Activated CD8-positive, alpha-beta T cell treated with anti-CD3 and anti-CD28 coated beads for 36 hours (primary cell): ENCODE measurements around the gene FBN3. TPM values are rescaled to one million over a fixed set of nuclear protein-coding genes. Genes with fewer than 3 reads are reported as not detected.
"Not testable (repeated sequence)": the region's sequence is repeated elsewhere in the genome, so short reads cannot be mapped to it uniquely, and the experiment has no call there.

Experiments used
- ATAC-seq: fragments of 200-7000 bp; cut with Tn5 transposase; one replicate; pipeline ENCODE4 v1.10.0; 2021; ENCODE audit warnings: mild to moderate bottlenecking, moderate library complexity
- CTCF ChIA-PET: fragments of 350-600 bp; sonication (Branson Sonifier 250); formaldehyde crosslinking; loops from one replicate; lab custom pipeline; 2021; ENCODE audit warnings: antibody characterized with exemption; lab: Charles Lee
- POLR2A ChIA-PET: fragments of 350-600 bp; sonication (Branson Sonifier 250); formaldehyde crosslinking; loops from one replicate; lab custom pipeline; 2021; ENCODE audit warnings: antibody characterized with exemption; lab: Charles Lee
- DNase-seq: peaks from one replicate; pipeline ENCODE4 v3.0.0-alpha.2; 2020
- H3K27ac Mint-ChIP-seq: one replicate; pipeline ENCODE4 v1.8.0; 2021; ENCODE audit warnings: mild to moderate bottlenecking, mixed read lengths
- H3K27me3 Mint-ChIP-seq: one replicate; pipeline ENCODE4 v1.8.0; 2021; ENCODE audit warnings: mixed read lengths
- H3K36me3 Mint-ChIP-seq: one replicate; pipeline ENCODE4 v1.8.0; 2021; ENCODE audit warnings: low read depth, mixed read lengths
- H3K4me1 Mint-ChIP-seq: one replicate; pipeline ENCODE4 v1.8.0; 2021; ENCODE audit warnings: low read depth, mixed read lengths
- H3K4me3 Mint-ChIP-seq: one replicate; pipeline ENCODE4 v1.8.0; 2021; ENCODE audit warnings: mild to moderate bottlenecking, moderate library complexity, mixed read lengths
- H3K9me3 Mint-ChIP-seq: one replicate; pipeline ENCODE4 v1.8.0; 2021; ENCODE audit warnings: mixed read lengths
- intact Hi-C: fragments of 100-400 bp; cut with micrococcal nuclease; formaldehyde crosslinking; loops from one replicate; pipeline ENCODE4 v1.10.0; 2022
- total RNA-seq, 2 experiments: library from RNA; stranded (reverse); gene quantifications; one replicate each; pipeline ENCODE4 v1.2.3, GENCODE V29; 2021
- TF ChIP-seq, protein P1 (sequence below): fragments of 200-600 bp; IDR thresholded peaks from one replicate; pipeline ENCODE4 v1.8.0; 2022; ENCODE audit warnings: antibody characterized with exemption, mild to moderate bottlenecking

The FBN3 gene
- total RNA-seq, 2 experiments from 2014 or later, result 0.02 TPM; not detected in 1

DNA sequence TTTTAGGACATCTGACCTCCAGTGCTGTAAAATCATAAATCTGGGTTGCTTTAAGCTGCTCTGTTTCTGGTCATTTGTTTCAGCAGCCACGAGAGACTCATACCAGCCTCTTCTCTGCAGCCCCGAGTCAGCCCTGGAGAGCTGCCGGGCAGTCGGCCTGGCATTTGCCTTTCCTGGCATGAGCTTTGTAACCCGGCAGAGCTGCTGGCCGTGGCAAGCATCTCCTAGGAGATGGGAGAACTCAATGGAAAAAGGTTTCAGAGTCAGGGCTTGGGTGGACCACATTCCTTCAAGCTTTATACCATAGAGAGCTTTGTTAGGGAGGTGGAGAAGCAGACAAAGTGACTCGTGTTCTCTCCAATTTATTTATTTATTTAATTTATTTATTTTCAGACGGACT lies 118.4 kb downstream of the FBN3 start:
- H3K27ac Mint-ChIP-seq, result no peak overlapping the region
- ATAC-seq (no peak), DNase-seq (no peak)
- no peaks in the 10 kb centered on the region for H3K9me3 Mint-ChIP-seq
- H3K4me1 Mint-ChIP-seq, result no peaks in the 10 kb centered on the region
- intact Hi-C loops, result no loop called here
- TF ChIP-seq, protein P1, sequence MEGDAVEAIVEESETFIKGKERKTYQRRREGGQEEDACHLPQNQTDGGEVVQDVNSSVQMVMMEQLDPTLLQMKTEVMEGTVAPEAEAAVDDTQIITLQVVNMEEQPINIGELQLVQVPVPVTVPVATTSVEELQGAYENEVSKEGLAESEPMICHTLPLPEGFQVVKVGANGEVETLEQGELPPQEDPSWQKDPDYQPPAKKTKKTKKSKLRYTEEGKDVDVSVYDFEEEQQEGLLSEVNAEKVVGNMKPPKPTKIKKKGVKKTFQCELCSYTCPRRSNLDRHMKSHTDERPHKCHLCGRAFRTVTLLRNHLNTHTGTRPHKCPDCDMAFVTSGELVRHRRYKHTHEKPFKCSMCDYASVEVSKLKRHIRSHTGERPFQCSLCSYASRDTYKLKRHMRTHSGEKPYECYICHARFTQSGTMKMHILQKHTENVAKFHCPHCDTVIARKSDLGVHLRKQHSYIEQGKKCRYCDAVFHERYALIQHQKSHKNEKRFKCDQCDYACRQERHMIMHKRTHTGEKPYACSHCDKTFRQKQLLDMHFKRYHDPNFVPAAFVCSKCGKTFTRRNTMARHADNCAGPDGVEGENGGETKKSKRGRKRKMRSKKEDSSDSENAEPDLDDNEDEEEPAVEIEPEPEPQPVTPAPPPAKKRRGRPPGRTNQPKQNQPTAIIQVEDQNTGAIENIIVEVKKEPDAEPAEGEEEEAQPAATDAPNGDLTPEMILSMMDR, result no peak
- H3K27me3 Mint-ChIP-seq, result no peaks in the 10 kb centered on the region
- CTCF ChIA-PET, result interaction anchor here (1.7 kb wide), 1 partner anchor 60 kb away, joined by 9 read pairs; no protein-coding TSS in a partner anchor
- POLR2A ChIA-PET, result interaction anchor here (0.5 to 1.2 kb wide), 2 partner anchors 16 to 42 kb away, joined by 3 read pairs; no protein-coding TSS in a partner anchor
- no peaks in the 10 kb centered on the region for H3K36me3 Mint-ChIP-seq
- no peak overlapping the region for H3K4me3 Mint-ChIP-seq

- no peaks in the 10 kb centered on the region for H3K4me1 Mint-ChIP-seq
- CTCF ChIA-PET, result interaction anchor here (0.6 to 1.2 kb wide), 3 partner anchors 11 to 40 kb away, joined by 3 read pairs; no protein-coding TSS in a partner anchor
Observed at GRCh38 chr19:8028951-8029491, 120.4 kb downstream of the FBN3 start.

DNA sequence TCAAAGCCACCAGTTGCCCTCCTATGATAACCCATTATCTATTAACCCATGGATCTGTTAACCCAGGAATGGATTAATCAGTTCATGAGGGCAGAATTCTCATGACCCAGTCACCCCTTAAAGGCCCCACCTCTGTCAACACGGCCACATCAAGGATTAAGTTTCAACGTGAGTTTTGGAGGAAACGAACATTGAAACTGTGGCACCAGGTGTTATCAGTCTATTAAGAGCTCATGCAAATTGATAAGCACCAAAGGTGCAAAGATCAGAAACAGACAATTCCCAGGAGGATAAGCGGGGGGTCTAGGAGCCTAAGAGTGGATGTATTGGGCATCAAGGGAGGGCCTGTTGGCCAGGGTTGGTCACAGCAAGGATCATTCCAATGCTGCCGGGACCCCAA lies 124.1 kb downstream of the FBN3 start:
- intact Hi-C loops, result no loop called here
- Mint-ChIP-seq H3K27me3 (no peaks in the 10 kb centered on the region), H3K9me3 (no peaks in the 10 kb centered on the region), H3K36me3 (no peaks in the 10 kb centered on the region), H3K27ac (no peak overlapping the region), H3K4me1 (no peaks in the 10 kb centered on the region), H3K4me3 (no peak overlapping the region)
- DNase-seq, result no peak
- TF ChIP-seq, protein P1, result no peak
- CTCF ChIA-PET, result no interaction called here
- ATAC-seq, result no peak
- POLR2A ChIA-PET, result no interaction called here

More at GRCh38 chr19:8028951-8029491, 120.4 kb downstream of the FBN3 start:
- POLR2A ChIA-PET, result no interaction called here
- H3K27ac Mint-ChIP-seq, result no peak overlapping the region
- DNase-seq (no peak), ATAC-seq (no peak)
- H3K4me3 Mint-ChIP-seq, result no peak overlapping the region
- no peaks in the 10 kb centered on the region for H3K9me3 Mint-ChIP-seq
- TF ChIP-seq, protein P1, result no peak
- no peaks in the 10 kb centered on the region for H3K27me3 Mint-ChIP-seq
- intact Hi-C loops, result no loop called here
- H3K36me3 Mint-ChIP-seq, result no peaks in the 10 kb centered on the region

- H3K4me1 Mint-ChIP-seq, ATAC-seq, DNase-seq, H3K27ac Mint-ChIP-seq, H3K9me3 Mint-ChIP-seq, H3K27me3 Mint-ChIP-seq, intact Hi-C loops, H3K4me3 Mint-ChIP-seq, H3K36me3 Mint-ChIP-seq: not testable (repeated sequence)
- CTCF ChIA-PET, result interaction anchor here (0.8 kb wide), 1 partner anchor 19 kb away, joined by 3 read pairs; the partner anchor contains the start of gene ELAVL1
- POLR2A ChIA-PET, result interaction anchor here (0.6 kb wide), 1 partner anchor 81 kb away, joined by 5 read pairs; no protein-coding TSS in a partner anchor
Observed at GRCh38 chr19:8024256-8024655, 125.1 kb downstream of the FBN3 start.

DNA sequence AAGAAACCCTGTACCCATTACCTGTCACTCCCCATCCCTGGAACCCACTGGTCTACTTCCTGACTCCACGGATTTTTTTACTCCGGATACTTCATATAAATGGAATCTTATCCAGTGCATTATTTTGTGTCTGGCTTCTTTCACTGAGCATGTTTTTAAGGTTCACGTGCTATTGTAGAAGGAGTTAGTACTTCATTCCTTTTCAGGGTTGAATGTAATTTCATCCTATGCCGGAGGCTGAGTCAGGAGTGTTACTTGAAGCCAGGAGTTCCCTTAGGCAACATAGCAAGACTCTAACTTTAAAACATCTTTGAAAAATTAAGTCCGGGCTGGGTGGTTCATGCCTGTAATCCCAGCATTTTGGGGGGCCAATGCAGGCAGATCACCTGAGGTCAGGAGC lies 126.0 kb downstream of the FBN3 start:
- TF ChIP-seq, protein P1, result no peak
- H3K4me3 Mint-ChIP-seq, result no peak overlapping the region
- DNase-seq (no peak), ATAC-seq (no peak)
- CTCF ChIA-PET, result no interaction called here
- no peaks in the 10 kb centered on the region for H3K36me3 Mint-ChIP-seq
- POLR2A ChIA-PET, result no interaction called here
- no peaks in the 10 kb centered on the region for H3K4me1 Mint-ChIP-seq
- no peaks in the 10 kb centered on the region for H3K9me3 Mint-ChIP-seq
- H3K27ac Mint-ChIP-seq, result no peak overlapping the region
- H3K27me3 Mint-ChIP-seq, result no peaks in the 10 kb centered on the region
- intact Hi-C loops, result no loop called here
